ENCODE data around the gene DCP1B.

Gene DCP1B

GRCh38 chr12:1919284-1919683 lies 85.0 kb downstream of the DCP1B start:
- H3K4me3 ChIP-seq (ENCODE audit: control insufficient read depth, low read depth, low read length): no peak overlapping the region
- no peak for DNase-seq (ENCODE audit: low read depth)
- no peak for TF ChIP-seq CTCF (IDR thresholded peaks at IDR 0.05; ENCODE audit: control insufficient read depth, insufficient read depth, low read depth, low read length, missing control alignments)

- TF ChIP-seq CTCF (IDR thresholded peaks at IDR 0.05; ENCODE audit: control insufficient read depth, insufficient read depth, low read depth, low read length, missing control alignments): no peak
- DNase-seq (ENCODE audit: low read depth): no peak
- no peak overlapping the region for H3K4me3 ChIP-seq (ENCODE audit: control insufficient read depth, low read depth, low read length)
Measured at GRCh38 chr12:1918884-1919236, 85.4 kb downstream of the DCP1B start.

- no peak for TF ChIP-seq CTCF (IDR thresholded peaks at IDR 0.05; ENCODE audit: control insufficient read depth, insufficient read depth, low read depth, low read length, missing control alignments)
- H3K4me3 ChIP-seq (ENCODE audit: control insufficient read depth, low read depth, low read length): no peak within 1 kb of the TSS
- DNase-seq (ENCODE audit: low read depth): no peak
Measured at GRCh38 chr12:1918081-1918883, 86.0 kb downstream of the DCP1B start, which contains the start of gene CACNA2D4. Gene CACNA2D4 (minus strand): TSS chr12:1918652. CDS start chr12:1918473, 179 bp downstream.

- no peak for DNase-seq (ENCODE audit: low read depth)
- no peak overlapping the region for H3K4me3 ChIP-seq (ENCODE audit: control insufficient read depth, low read depth, low read length)
- no peak for TF ChIP-seq CTCF (IDR thresholded peaks at IDR 0.05; ENCODE audit: control insufficient read depth, insufficient read depth, low read depth, low read length, missing control alignments)
Measured at GRCh38 chr12:1917172-1918070, 86.8 kb downstream of the DCP1B start.

DNA sequence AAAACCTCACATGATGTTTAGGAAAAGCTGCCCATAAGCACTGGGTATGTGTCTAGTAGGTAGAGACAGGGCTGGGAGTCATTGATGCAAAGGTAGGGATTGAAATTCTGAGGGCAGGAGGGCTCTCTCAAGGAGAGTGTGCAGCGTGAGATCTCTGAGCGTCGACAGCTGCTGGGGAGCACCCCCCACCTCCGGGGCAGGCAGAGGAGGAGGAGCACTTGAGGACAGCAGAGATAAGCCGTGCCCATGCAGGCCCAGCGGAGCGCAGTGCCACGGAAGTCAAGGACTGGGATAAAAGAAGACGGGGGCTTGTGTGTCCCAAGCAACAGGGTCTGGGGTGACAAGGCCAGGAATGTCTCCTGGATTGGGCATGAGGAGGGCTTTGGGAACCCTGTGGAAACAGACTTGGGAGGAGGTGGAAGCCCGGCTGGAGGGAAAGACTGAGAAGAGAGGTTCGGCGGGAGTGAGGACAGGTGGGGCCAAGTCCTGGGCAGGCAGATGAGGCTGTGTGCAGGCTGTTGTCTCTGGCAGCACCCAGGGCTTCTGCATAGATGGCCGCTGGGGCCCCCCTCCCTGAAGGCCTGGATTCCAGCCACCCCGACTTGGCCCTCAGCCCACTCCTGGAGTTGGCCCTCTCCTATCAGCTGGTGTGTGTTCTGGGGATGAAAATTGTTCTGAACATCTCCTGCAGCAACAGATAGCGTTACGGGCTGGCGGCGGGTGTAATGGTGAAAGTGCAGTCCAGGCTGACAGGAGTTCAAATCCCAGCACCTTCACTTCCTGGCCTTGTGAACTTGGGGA lies 87.7 kb downstream of the DCP1B start:
- no peak for DNase-seq (ENCODE audit: low read depth)
- no peak overlapping the region for H3K4me3 ChIP-seq (ENCODE audit: control insufficient read depth, low read depth, low read length)
- no peak for TF ChIP-seq CTCF (IDR thresholded peaks at IDR 0.05; ENCODE audit: control insufficient read depth, insufficient read depth, low read depth, low read length, missing control alignments)
